Psoas muscle (tissue), 8 donors: ENCODE results near the gene ZNF628. TPM values are rescaled to one million over a fixed set of nuclear protein-coding genes. Genes with fewer than 3 reads are reported as not detected.

Experiments used
- ATAC-seq, 4 donors: fragments of 200-7000 bp; cut with Tn5 transposase; one replicate each; pipeline ENCODE4 v1.9.1; 2020; ENCODE audit warnings: moderate library complexity in 3 of 4, mild to moderate bottlenecking in 2 of 4
- DNase-seq, 2 donors: peaks; one replicate each; pipeline ENCODE4 v3.0.0-alpha.2; 2020
- H3K27ac ChIP-seq: fragments of 200-600 bp; one replicate; pipeline ENCODE4 v1.8.0; 2022
- H3K27me3 ChIP-seq, 3 donors: fragments of 200-600 bp in 1 of 3; one replicate each; pipeline versions ENCODE4 v1.6.1 to v1.8.0; 2013 to 2022; ENCODE audit warnings: low read length in 2 of 3, mild to moderate bottlenecking in 2 of 3, moderate library complexity in 1 of 3; ENCODE audit not compliant: insufficient read depth in 3 of 3
- H3K36me3 ChIP-seq, 2 donors: fragments of 200-600 bp in 1 of 2; one replicate each; pipeline versions ENCODE4 v1.6.1 to v1.8.0; 2013 to 2022; ENCODE audit warnings: low read depth in 1 of 2, mild to moderate bottlenecking in 1 of 2, moderate library complexity in 1 of 2; ENCODE audit not compliant: insufficient read depth in 1 of 2
- H3K4me1 ChIP-seq: fragments of 200-600 bp; one replicate; pipeline ENCODE4 v1.8.0; 2022
- H3K4me3 ChIP-seq: fragments of 200-600 bp; one replicate; pipeline ENCODE4 v1.8.0; 2022; ENCODE audit warnings: mild to moderate bottlenecking
- H3K9me3 ChIP-seq: fragments of 200-600 bp; one replicate; pipeline ENCODE4 v1.8.0; 2022
- CTCF ChIP-seq: fragments of 200-600 bp; IDR thresholded peaks from one replicate; pipeline ENCODE4 v1.8.0; 2022; ENCODE audit warnings: antibody characterized with exemption
- WGBS, 3 donors: extraction: QIAGEN DNeasy Blood & Tissue Kit; methylation state at CpG; one replicate each; pipeline versions ENCODE4 v1.1.6 to v1.1.7; 2013; 5-methylcytosine and 5-hydroxymethylcytosine counted together
- intact Hi-C, 2 donors: fragments of 100-400 bp; cut with DNase I; formaldehyde crosslinking; loops; one replicate each; pipeline versions ENCODE4 v1.11.0 to v1.14.2; 2022
- polyA plus RNA-seq, 3 donors: library from polyadenylated mRNA; stranded (reverse); fragments of 200-250 nt; gene quantifications; one replicate each; pipeline ENCODE4 v1.2.3, GENCODE V29; 2013
- total RNA-seq, 4 donors: library from RNA; stranded (reverse); fragmentation: NEBNext Ultra II Directional in 2 of 4; extraction: Animal tissue kit (Norgen Biotek cat#: 25700) in 2 of 4; gene quantifications; one replicate each; pipeline versions ENCODE4 v1.2.1 to v1.2.4, GENCODE V29; 2021 to 2023
- donor health status: healthy with polysubstance abuse.
- donor health status: DM: no; HTN: no; CAD: no; lungs with moderate emphysema.
- donor health status: Bipolar disorder and iron deficiency.
- donor health status: healthy.
- donor health status: DM: yes; HTN: yes; CAD: no.
- donor health status: DM: no; HTN: no; CAD: no.
- donor health status: DM: no; HTN: no; CAD: no.
- donor health status: DM: yes; HTN: yes; CAD: no.

Gene ZNF628
- total and polyA plus RNA-seq, 7 donors = 5.9 to 14.3 (median 12.2) TPM

- intact Hi-C loops = loop anchor here (5.0 to 10.0 kb wide), 3 partner anchors 36 to 361 kb away; partner anchors contain the start of gene TNNT1 (in 1 of the 2)
- 8 to 11% (median 10%) methylated on average over 63 to 64 of the region's 64 CpGs for WGBS, 3 donors
- ATAC-seq = peak; percentile 93 to 98 (median 95)
- peaks cover 0 to 24% (median 3%) of the 10 kb centered on the region in 3 donors for H3K27me3 ChIP-seq
- H3K4me3 ChIP-seq = peak overlapping the region; percentile 52
- H3K27ac ChIP-seq = no peak overlapping the region
- no peaks in the 10 kb centered on the region for H3K4me1 ChIP-seq
- DNase-seq = peak; percentile 93 to 97
- TF ChIP-seq CTCF = peak; percentile 91
- peaks cover 0 to 3% of the 10 kb centered on the region in 2 donors for H3K36me3 ChIP-seq
- H3K9me3 ChIP-seq = no peaks in the 10 kb centered on the region
These were observed 27.3 kb downstream of the ZNF628 start for GRCh38 chr19:55503502-55504251.

- WGBS, 3 donors = 33 to 36% (median 34%) methylated on average over 13 of the region's 13 CpGs
- Histone ChIP-seq H3K36me3 (no peaks in the 10 kb centered on the region), H3K4me1 (no peaks in the 10 kb centered on the region), H3K27me3 (peaks cover 0 to 24% (median 3%) of the 10 kb centered on the region in 3 donors), H3K9me3 (no peaks in the 10 kb centered on the region), H3K27ac (no peak overlapping the region), H3K4me3 (peak overlapping the region; percentile 52)
- no peak for TF ChIP-seq CTCF
- intact Hi-C loops = loop anchor here (5.0 to 10.0 kb wide), 3 partner anchors 37 to 362 kb away; partner anchors contain the start of gene TNNT1 (in 1 of the 2)
- DNase-seq = no peak
- ATAC-seq = no peak
These were observed 27.8 kb downstream of the ZNF628 start for GRCh38 chr19:55504252-55504603.

- 28 to 44% (median 34%) methylated on average over 11 of the region's 11 CpGs for WGBS, 3 donors
- intact Hi-C loops = loop anchor here (5.0 to 10.0 kb wide), 3 partner anchors 38 to 363 kb away; partner anchors contain the start of gene TNNT1 (in 1 of the 2)
These were observed 28.6 kb downstream of the ZNF628 start for GRCh38 chr19:55504981-55505380.

GRCh38 chr19:55508120-55508519 is 31.7 kb downstream of the ZNF628 start:
- no peak for TF ChIP-seq CTCF
- Histone ChIP-seq H3K36me3 (no peaks in the 10 kb centered on the region), H3K27ac (no peak overlapping the region), H3K4me1 (no peaks in the 10 kb centered on the region), H3K4me3 (no peak overlapping the region), H3K9me3 (no peaks in the 10 kb centered on the region), H3K27me3 (peaks cover 0 to 24% (median 3%) of the 10 kb centered on the region in 3 donors)
- WGBS, 3 donors = 57 to 72% (median 68%) methylated on average over 10 of the region's 10 CpGs
- DNase-seq (no peak), ATAC-seq (no peak)
- intact Hi-C loops = loop anchor here in 1 of 2 donors (10.0 kb wide), 1 partner anchor 363 kb away; the partner anchor contains the start of gene TNNT1

More at GRCh38 chr19:55504981-55505380, 28.6 kb downstream of the ZNF628 start:
- TF ChIP-seq CTCF = no peak
- no peak overlapping the region for H3K27ac ChIP-seq
- peaks cover 0 to 24% (median 3%) of the 10 kb centered on the region in 3 donors for H3K27me3 ChIP-seq
- H3K4me3 ChIP-seq = no peak overlapping the region
- DNase-seq = no peak
- H3K9me3 ChIP-seq = no peaks in the 10 kb centered on the region
- no peak for ATAC-seq
- no peaks in the 10 kb centered on the region for H3K36me3 ChIP-seq
- no peaks in the 10 kb centered on the region for H3K4me1 ChIP-seq
